OCI-LY3 (cell line): Measurements from ENCODE around the gene CDH3.

Experiments
- H2AFZ ChIP-seq: fragments of 200-600, 300-600 bp; shearing (Covaris generic); 2 replicates; pipeline ENCODE4 v1.6.0; 2014; ENCODE audit warnings: antibody characterized with exemption, low read depth, low read length
- H3K27ac ChIP-seq: fragments of 200-600, 300-600 bp; sonication (generic); 2 replicates; pipeline ENCODE4 v1.5.1; 2014; ENCODE audit warnings: mild to moderate bottlenecking, low read length, moderate library complexity, mixed read lengths
- H3K27me3 ChIP-seq: fragments of 200-600, 300-600 bp; sonication (generic); 2 replicates; pipeline ENCODE4 v1.6.1; 2014; ENCODE audit warnings: low read depth, low read length, mixed read lengths
- H3K36me3 ChIP-seq: fragments of 200-600, 300-600 bp; sonication (generic); replicated peaks from 2 replicates; pipeline ENCODE3; 2014; ENCODE audit warnings: low read depth, low read length, mixed read lengths
- H3K4me1 ChIP-seq: fragments of 300-600, 200-600 bp; sonication (generic); 2 replicates; pipeline ENCODE4 v1.6.1; 2014; ENCODE audit warnings: low read length, mixed read lengths
- H3K4me2 ChIP-seq: fragments of 200-600, 300-600 bp; sonication (generic); 2 replicates; pipeline ENCODE4 v1.6.1; 2014; ENCODE audit warnings: low read length, mixed read lengths
- H3K4me3 ChIP-seq: fragments of 300-600, 200-600 bp; sonication (generic); 2 replicates; pipeline ENCODE4 v1.5.1; 2014; ENCODE audit warnings: antibody characterized with exemption, mild to moderate bottlenecking, low read length, moderate library complexity
- H3K79me2 ChIP-seq: fragments of 300-600, 200-600 bp; shearing (Covaris generic); 2 replicates; pipeline ENCODE4 v1.6.1; 2014; ENCODE audit warnings: mild to moderate bottlenecking, low read length, mixed read lengths
- H3K9ac ChIP-seq: fragments of 300-600, 200-600 bp; shearing (Covaris generic); 2 replicates; pipeline ENCODE4 v1.6.0; 2014; ENCODE audit warnings: mild to moderate bottlenecking, low read length, moderate library complexity
- H3K9me3 ChIP-seq: fragments of 200-600, 300-600 bp; shearing (Covaris generic); 2 replicates; pipeline ENCODE4 v1.6.1; 2014; ENCODE audit warnings: low read length, mixed read lengths; ENCODE audit not compliant: insufficient read depth
- H4K20me1 ChIP-seq: fragments of 200-600, 300-600 bp; sonication (generic); 2 replicates; pipeline ENCODE4 v1.6.1; 2016; ENCODE audit warnings: low read length, mixed read lengths; ENCODE audit not compliant: insufficient read depth
- CTCF ChIP-seq: fragments of 200-600, 300-600 bp; sonication (generic); IDR thresholded peaks from 2 replicates; pipeline ENCODE4 v1.5.1; 2014; ENCODE audit warnings: antibody characterized with exemption, low read length, low read depth
- EZH2phosphoT487 ChIP-seq: fragments of 200-600 bp; shearing (Covaris generic); IDR thresholded peaks from 2 replicates; pipeline ENCODE4 v1.6.1; 2018; ENCODE audit warnings: antibody characterized with exemption, mixed run types, low read depth

CDH3 gene

GRCh38 chr16:68626557-68626956 is 18.6 kb upstream of the CDH3 start:
- TF ChIP-seq CTCF (no peak), EZH2phosphoT487 (no peak)
- Histone ChIP-seq H2AFZ (no peak overlapping the region), H3K36me3 (no peaks in the 10 kb centered on the region), H4K20me1 (no peaks in the 10 kb centered on the region), H3K27ac (no peak overlapping the region), H3K4me1 (no peaks in the 10 kb centered on the region), H3K79me2 (no peaks in the 10 kb centered on the region), H3K4me2 (no peak overlapping the region), H3K27me3 (peaks cover 3% of the 10 kb centered on the region; the same call in 1 of the 2 replicates), H3K9me3 (no peaks in the 10 kb centered on the region), H3K9ac (no peak overlapping the region), H3K4me3 (no peak overlapping the region)

- no peak for TF ChIP-seq EZH2phosphoT487
- TF ChIP-seq CTCF, result no peak
- no peaks in the 10 kb centered on the region for H3K9me3 ChIP-seq
- H3K4me3 ChIP-seq, result no peak overlapping the region
- no peaks in the 10 kb centered on the region for H3K4me1 ChIP-seq
- H3K9ac ChIP-seq, result no peak overlapping the region
- H3K36me3 ChIP-seq, result no peaks in the 10 kb centered on the region
- H3K79me2 ChIP-seq, result no peaks in the 10 kb centered on the region
- no peaks in the 10 kb centered on the region for H4K20me1 ChIP-seq
- H3K27me3 ChIP-seq, result peaks cover 3% of the 10 kb centered on the region; the same call in 1 of the 2 replicates
- H2AFZ ChIP-seq, result no peak overlapping the region
- H3K4me2 ChIP-seq, result no peak overlapping the region
- H3K27ac ChIP-seq, result no peak overlapping the region
Measured at GRCh38 chr16:68627951-68628425, 17.1 kb upstream of the CDH3 start.

- peaks cover 3% of the 10 kb centered on the region; the same call in 1 of the 2 replicates for H3K27me3 ChIP-seq
- no peaks in the 10 kb centered on the region for H3K4me1 ChIP-seq
- TF ChIP-seq EZH2phosphoT487 (no peak), CTCF (peak; percentile 45)
- H3K27ac ChIP-seq, result no peak overlapping the region
- H3K9ac ChIP-seq, result no peak overlapping the region
- no peaks in the 10 kb centered on the region for H3K9me3 ChIP-seq
- H3K4me2 ChIP-seq, result no peak overlapping the region
- H2AFZ ChIP-seq, result no peak overlapping the region
- no peak overlapping the region for H3K4me3 ChIP-seq
- H3K79me2 ChIP-seq, result no peaks in the 10 kb centered on the region
- no peaks in the 10 kb centered on the region for H3K36me3 ChIP-seq
- no peaks in the 10 kb centered on the region for H4K20me1 ChIP-seq
Measured at GRCh38 chr16:68629351-68629910, 15.7 kb upstream of the CDH3 start.

GRCh38 chr16:68636064-68636560 is 9.0 kb upstream of the CDH3 start:
- H3K4me2 ChIP-seq, result no peak overlapping the region
- no peak overlapping the region for H3K27ac ChIP-seq
- H3K9ac ChIP-seq, result no peak overlapping the region
- no peaks in the 10 kb centered on the region for H3K4me1 ChIP-seq
- TF ChIP-seq CTCF (no peak), EZH2phosphoT487 (no peak)
- H4K20me1 ChIP-seq, result no peaks in the 10 kb centered on the region
- H3K79me2 ChIP-seq, result no peaks in the 10 kb centered on the region
- no peaks in the 10 kb centered on the region for H3K27me3 ChIP-seq
- no peaks in the 10 kb centered on the region for H3K36me3 ChIP-seq
- no peak overlapping the region for H3K4me3 ChIP-seq
- H2AFZ ChIP-seq, result no peak overlapping the region
- H3K9me3 ChIP-seq, result no peaks in the 10 kb centered on the region
